Mesothelial cell of epicardium (in vitro differentiated cells): Measurements from ENCODE around the gene SPINT1. TPM values are rescaled to one million over a fixed set of nuclear protein-coding genes. Genes with fewer than 3 reads are reported as not detected.

ENCODE experiments used
- DNase-seq, 2 experiments: peaks; one replicate each; pipeline ENCODE4 v3.0.0; 2021; ENCODE audit warnings: low spot score in 2 of 2; ENCODE audit not compliant: unreplicated experiment in 2 of 2
- H3K27ac Mint-ChIP-seq: 2 replicates; pipeline ENCODE4 v1.8.0; 2021; ENCODE audit warnings: mixed read lengths
- H3K27me3 Mint-ChIP-seq: 2 replicates; pipeline ENCODE4 v1.8.0; 2021; ENCODE audit warnings: low read depth, mixed read lengths
- H3K36me3 Mint-ChIP-seq: 2 replicates; pipeline ENCODE4 v1.8.0; 2021; ENCODE audit warnings: mixed read lengths
- H3K4me1 Mint-ChIP-seq: 2 replicates; pipeline ENCODE4 v1.8.0; 2021; ENCODE audit warnings: mixed read lengths
- H3K4me3 Mint-ChIP-seq: 2 replicates; pipeline ENCODE4 v1.8.0; 2021; ENCODE audit warnings: mild to moderate bottlenecking, moderate library complexity, mixed read lengths
- H3K9me3 Mint-ChIP-seq: 2 replicates; pipeline ENCODE4 v1.8.0; 2021; ENCODE audit warnings: mixed read lengths
- CTCF ChIP-seq: fragments of 200-600 bp; sonication (generic); IDR thresholded peaks from one replicate; pipeline ENCODE4 v1.5.0; 2021; ENCODE audit warnings: antibody characterized with exemption; ENCODE audit not compliant: unreplicated experiment
- total RNA-seq: library from RNA; stranded (reverse); gene quantifications from 3 replicates; pipeline ENCODE4 v1.2.1, GENCODE V29; 2021

The SPINT1 gene
- total RNA-seq, 1 donor from 2014 or later = 147 TPM

- no peak for TF ChIP-seq CTCF
- peaks cover 12% of the 10 kb centered on the region for H3K36me3 Mint-ChIP-seq
- peak overlapping the region; percentile 3 for H3K27ac Mint-ChIP-seq
- H3K4me3 Mint-ChIP-seq = no peak overlapping the region
- no peaks in the 10 kb centered on the region for H3K27me3 Mint-ChIP-seq
- DNase-seq = no peak
- peaks cover 16% of the 10 kb centered on the region for H3K4me1 Mint-ChIP-seq
- no peaks in the 10 kb centered on the region for H3K9me3 Mint-ChIP-seq
Measured at GRCh38 chr15:40812721-40813425, 31.0 kb upstream of the SPINT1 start.

- H3K27ac Mint-ChIP-seq = peak overlapping the region; percentile 18
- peaks cover 10% of the 10 kb centered on the region for H3K4me1 Mint-ChIP-seq
- peaks cover 12% of the 10 kb centered on the region for H3K36me3 Mint-ChIP-seq
- no peak for TF ChIP-seq CTCF
- no peak overlapping the region for H3K4me3 Mint-ChIP-seq
- no peak for DNase-seq
- no peaks in the 10 kb centered on the region for H3K9me3 Mint-ChIP-seq
- no peaks in the 10 kb centered on the region for H3K27me3 Mint-ChIP-seq
Measured at GRCh38 chr15:40815042-40815698, 28.7 kb upstream of the SPINT1 start.

GRCh38 chr15:40819048-40819447, 24.8 kb upstream of the SPINT1 start:
- H3K27me3 Mint-ChIP-seq = no peaks in the 10 kb centered on the region
- peaks cover 6% of the 10 kb centered on the region for H3K36me3 Mint-ChIP-seq
- H3K27ac Mint-ChIP-seq = no peak overlapping the region
- DNase-seq = no peak
- TF ChIP-seq CTCF = no peak
- H3K4me3 Mint-ChIP-seq = no peak overlapping the region
- H3K9me3 Mint-ChIP-seq = no peaks in the 10 kb centered on the region
- H3K4me1 Mint-ChIP-seq = peaks cover 10% of the 10 kb centered on the region

GRCh38 chr15:40821195-40821594, 22.7 kb upstream of the SPINT1 start:
- TF ChIP-seq CTCF = no peak
- no peaks in the 10 kb centered on the region for H3K36me3 Mint-ChIP-seq
- H3K27me3 Mint-ChIP-seq = no peaks in the 10 kb centered on the region
- H3K27ac Mint-ChIP-seq = no peak overlapping the region
- DNase-seq = no peak
- H3K4me3 Mint-ChIP-seq = no peak overlapping the region
- H3K4me1 Mint-ChIP-seq = peaks cover 13% of the 10 kb centered on the region
- no peaks in the 10 kb centered on the region for H3K9me3 Mint-ChIP-seq

GRCh38 chr15:40823572-40824343, 20.1 kb upstream of the SPINT1 start:
- H3K27ac Mint-ChIP-seq = no peak overlapping the region
- DNase-seq = no peak
- no peaks in the 10 kb centered on the region for H3K36me3 Mint-ChIP-seq
- H3K27me3 Mint-ChIP-seq = no peaks in the 10 kb centered on the region
- no peaks in the 10 kb centered on the region for H3K9me3 Mint-ChIP-seq
- peaks cover 14% of the 10 kb centered on the region for H3K4me1 Mint-ChIP-seq
- TF ChIP-seq CTCF = no peak
- H3K4me3 Mint-ChIP-seq = no peak overlapping the region
